Measurements from ENCODE around the gene BLACAT1. TPM values are rescaled to one million over a fixed set of nuclear protein-coding genes. Genes with fewer than 3 reads are reported as not detected.

BLACAT1 gene
- total and polyA plus RNA-seq, 2 of the 13 experiments (the other 11 are each of a cell fraction or from before 2014, with no cell fraction given) = 1.2 to 2.8 TPM

GRCh38 chr1:205484985-205485967 lies 29.4 kb upstream of the BLACAT1 start (continued):
- TF ChIP-seq MEIS1 (CRISPR knock-in tag; IDR thresholded peaks at IDR 0.05; ENCODE audit: borderline replicate concordance) = peak; percentile 31; the same call in 1 of the 2 replicates
- TF ChIP-seq NONO (IDR thresholded peaks at IDR 0.05) = no peak
- peak; percentile 77 for TF ChIP-seq NONO (CRISPR knock-in tag; conservative IDR thresholded peaks at IDR 0.05)
- no peak for TF ChIP-seq AGO1 (IDR thresholded peaks at IDR 0.05; ENCODE audit: low read depth, low read length, poor library complexity, severe bottlenecking)
- TF ChIP-seq ZNF724P (CRISPR knock-in tag; IDR thresholded peaks at IDR 0.05; ENCODE audit: borderline replicate concordance) = no peak
- peak; percentile 94 for TF ChIP-seq POGK (CRISPR knock-in tag; conservative IDR thresholded peaks at IDR 0.05)
- TF ChIP-seq ZNF331 (CRISPR knock-in tag; IDR thresholded peaks at IDR 0.05) = peak; percentile 79
- TF ChIP-seq HOMEZ (CRISPR knock-in tag; IDR thresholded peaks at IDR 0.05; ENCODE audit: low read depth) = peak; percentile 67
- TF ChIP-seq MZF1 (CRISPR knock-in tag; IDR thresholded peaks at IDR 0.05; ENCODE audit: borderline replicate concordance) = no peak
- no peak for TF ChIP-seq STAT5B (CRISPR knock-in tag; IDR thresholded peaks at IDR 0.05)
- no peak for TF ChIP-seq WIZ (CRISPR knock-in tag; IDR thresholded peaks at IDR 0.05)
- TF ChIP-seq HINFP (CRISPR knock-in tag; IDR thresholded peaks at IDR 0.05; ENCODE audit: low read depth) = peak; percentile 95
- TF ChIP-seq NCOR1 (IDR thresholded peaks at IDR 0.05; ENCODE audit: borderline replicate concordance, low read length) = no peak
- TF ChIP-seq ZFP36 (IDR thresholded peaks at IDR 0.05; ENCODE audit: borderline replicate concordance, low read depth, low read length, partially characterized antibody) = peak; percentile 42
- no peak for TF ChIP-seq ATF6 (CRISPR knock-in tag; conservative IDR thresholded peaks at IDR 0.05)
- TF ChIP-seq MTF2 (CRISPR knock-in tag; IDR thresholded peaks at IDR 0.05; ENCODE audit: borderline replicate concordance) = no peak
- peak; percentile 55; the same call in 1 of the 3 replicates for TF ChIP-seq MXI1 (IDR thresholded peaks at IDR 0.05; ENCODE audit: borderline replicate concordance, low read depth, low read length)
- TF ChIP-seq ZNF513 (CRISPR knock-in tag; conservative IDR thresholded peaks at IDR 0.05) = no peak
- no peak for TF ChIP-seq BRCA1 (CRISPR knock-in tag; IDR thresholded peaks at IDR 0.05)
- no peak for TF ChIP-seq ATAD3A (CRISPR knock-in tag; IDR thresholded peaks at IDR 0.05)

All from HepG2 (cell line).